ENCODE results near the gene DENND1A.

DENND1A gene

GRCh38 chr9:123723135-123723875 is 206.6 kb downstream of the DENND1A start:
- no peak for TF ChIP-seq CTCF (IDR thresholded peaks at IDR 0.05; ENCODE audit: insufficient read depth, low read depth, low read length, missing control alignments)
- no peak for DNase-seq (ENCODE audit: low read depth)
- no peak overlapping the region for H3K4me3 ChIP-seq (ENCODE audit: low read length)

GRCh38 chr9:123722378-123722777 is 207.5 kb downstream of the DENND1A start:
- no peak for TF ChIP-seq CTCF (IDR thresholded peaks at IDR 0.05; ENCODE audit: insufficient read depth, low read depth, low read length, missing control alignments)
- H3K4me3 ChIP-seq (ENCODE audit: low read length): no peak overlapping the region
- no peak for DNase-seq (ENCODE audit: low read depth)

GRCh38 chr9:123718188-123718587 is 211.7 kb downstream of the DENND1A start:
- DNase-seq (ENCODE audit: low read depth): no peak
- TF ChIP-seq CTCF (IDR thresholded peaks at IDR 0.05; ENCODE audit: insufficient read depth, low read depth, low read length, missing control alignments): no peak
- H3K4me3 ChIP-seq (ENCODE audit: low read length): no peak overlapping the region

- TF ChIP-seq CTCF (IDR thresholded peaks at IDR 0.05; ENCODE audit: insufficient read depth, low read depth, low read length, missing control alignments): no peak
- no peak overlapping the region for H3K4me3 ChIP-seq (ENCODE audit: low read length)
- DNase-seq (ENCODE audit: low read depth): no peak
These were observed 212.2 kb downstream of the DENND1A start for GRCh38 chr9:123717581-123718175.

- H3K4me3 ChIP-seq (ENCODE audit: low read length): no peak overlapping the region
- DNase-seq (ENCODE audit: low read depth): no peak
- no peak for TF ChIP-seq CTCF (IDR thresholded peaks at IDR 0.05; ENCODE audit: insufficient read depth, low read depth, low read length, missing control alignments)
These were observed 213.5 kb downstream of the DENND1A start for GRCh38 chr9:123716339-123716945.

GRCh38 chr9:123715258-123715657 is 214.7 kb downstream of the DENND1A start:
- DNase-seq (ENCODE audit: low read depth): no peak
- H3K4me3 ChIP-seq (ENCODE audit: low read length): no peak overlapping the region
- TF ChIP-seq CTCF (IDR thresholded peaks at IDR 0.05; ENCODE audit: insufficient read depth, low read depth, low read length, missing control alignments): no peak
